HEK293T (cell line): ENCODE data around the gene CARD11.

Experiments
- CTCF ChIA-PET: fragments of 350-600 bp; formaldehyde crosslinking; extraction: SDS; loops from one replicate; lab custom pipeline; 2021; ENCODE audit warnings: antibody characterized with exemption, inconsistent platforms; lab: Yijun Ruan, JAX
- POLR2A ChIA-PET: fragments of 350-600 bp; formaldehyde crosslinking; extraction: SDS; loops from one replicate; lab custom pipeline; 2020; ENCODE audit warnings: antibody characterized with exemption, inconsistent platforms; lab: Yijun Ruan, JAX
- DNase-seq: peaks from one replicate; pipeline ENCODE4 v3.0.0; 2012; ENCODE audit warnings: mixed read lengths; ENCODE audit errors: extremely low spot score
- ARNT ChIP-seq: fragments of 450-650 bp; IDR thresholded peaks from 2 replicates; pipeline ENCODE4 v1.6.1; 2017; ENCODE audit warnings: mild to moderate bottlenecking
- BHLHE40 ChIP-seq: fragments of 450-650 bp; IDR thresholded peaks from 2 replicates; pipeline ENCODE4 v1.6.1; 2016; ENCODE audit warnings: mild to moderate bottlenecking, moderate library complexity, borderline replicate concordance
- CTBP1 ChIP-seq: fragments of 450-650 bp; IDR thresholded peaks from 2 replicates; pipeline ENCODE4 v1.6.1; 2016; ENCODE audit warnings: borderline replicate concordance
- ELF4 ChIP-seq: fragments of 450-650 bp; IDR thresholded peaks from 2 replicates; pipeline ENCODE4 v1.6.1; 2017; ENCODE audit warnings: antibody characterized with exemption
- FOXA1 ChIP-seq: fragments of 450-650 bp; IDR thresholded peaks from 2 replicates; pipeline ENCODE4 v1.6.1; 2016; ENCODE audit warnings: mild to moderate bottlenecking
- FOXK2 ChIP-seq: fragments of 450-650 bp; IDR thresholded peaks from 2 replicates; pipeline ENCODE4 v1.6.1; 2016; ENCODE audit warnings: mild to moderate bottlenecking
- FOXM1 ChIP-seq: fragments of 450-650 bp; IDR thresholded peaks from 2 replicates; pipeline ENCODE4 v1.6.1; 2017; ENCODE audit warnings: mild to moderate bottlenecking, borderline replicate concordance
- HDGF ChIP-seq: fragments of 450-650 bp; IDR thresholded peaks from 2 replicates; pipeline ENCODE4 v1.6.1; 2017; ENCODE audit warnings: antibody characterized with exemption, borderline replicate concordance
- L3MBTL2 ChIP-seq: fragments of 450-650 bp; conservative IDR thresholded peaks from 2 replicates; pipeline ENCODE4 v1.6.1; 2016; ENCODE audit warnings: mild to moderate bottlenecking
- LEF1 ChIP-seq: fragments of 450-650 bp; IDR thresholded peaks from 2 replicates; pipeline ENCODE4 v1.6.1; 2017; ENCODE audit warnings: mild to moderate bottlenecking, borderline replicate concordance
- NFRKB ChIP-seq: fragments of 450-650 bp; IDR thresholded peaks from 2 replicates; pipeline ENCODE4 v1.6.1; 2016; ENCODE audit warnings: mild to moderate bottlenecking, moderate library complexity
- SP1 ChIP-seq: fragments of 450-650 bp; IDR thresholded peaks from 2 replicates; pipeline ENCODE4 v1.6.1; 2017
- SUZ12 ChIP-seq: fragments of 450-650 bp; IDR thresholded peaks from 2 replicates; pipeline ENCODE4 v1.6.1; 2016; ENCODE audit warnings: mild to moderate bottlenecking
- TARDBP ChIP-seq: fragments of 450-650 bp; IDR thresholded peaks from 2 replicates; pipeline ENCODE4 v1.6.1; 2016
- ZNF384 ChIP-seq: fragments of 450-650 bp; IDR thresholded peaks from 2 replicates; pipeline ENCODE4 v1.6.1; 2016
- TF ChIP-seq, protein P1 (sequence below): fragments of 450-650 bp; IDR thresholded peaks from 2 replicates; pipeline ENCODE4 v1.6.1; 2016

Gene CARD11

DNA sequence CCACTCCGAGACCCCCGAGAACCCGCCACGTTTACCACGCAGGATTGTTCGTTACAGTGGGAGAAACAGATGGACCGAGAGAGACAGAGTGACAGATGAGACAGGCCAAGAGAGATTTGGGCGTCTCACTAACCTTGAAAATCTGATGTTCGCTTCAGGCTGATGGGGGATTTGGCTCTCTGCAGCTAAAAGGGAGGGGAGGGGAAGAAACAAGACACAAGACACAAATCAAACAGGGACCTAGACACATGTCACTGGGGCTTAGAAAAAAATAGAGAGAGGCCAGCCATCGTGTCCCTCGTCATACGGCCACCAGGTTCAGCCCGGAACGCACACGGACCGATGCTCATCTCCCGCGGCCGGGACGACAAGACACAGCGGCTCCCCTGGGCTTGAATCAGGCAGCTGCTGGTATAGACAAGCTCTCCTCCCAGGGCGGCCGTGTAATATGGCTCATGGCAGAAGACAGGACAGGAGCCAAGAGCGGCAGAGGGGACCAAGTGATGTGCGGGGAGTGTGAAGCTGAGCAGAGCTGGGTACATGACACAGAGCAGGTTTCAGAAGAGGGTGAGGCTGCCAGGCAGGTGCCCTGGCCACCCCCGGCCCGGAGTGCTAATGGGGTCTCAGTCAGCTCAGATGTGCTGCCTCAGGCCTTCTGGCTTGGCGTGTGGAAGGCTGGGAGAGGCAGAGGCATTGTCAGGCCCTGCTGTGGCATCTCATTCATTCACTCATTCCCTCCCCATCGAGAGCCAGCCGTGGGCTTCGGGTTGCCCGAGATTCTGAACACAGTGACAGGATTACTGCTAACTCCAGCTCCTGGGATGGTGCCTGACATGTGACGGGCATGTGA lies 111.0 kb downstream of the CARD11 start:
- POLR2A ChIA-PET: no interaction called here
- TF ChIP-seq FOXA1 (no peak), NFRKB (no peak), HDGF (no peak), SUZ12 (no peak), TARDBP (no peak), ELF4 (no peak), ZNF384 (no peak), SP1 (no peak), FOXM1 (no peak), ARNT (no peak), L3MBTL2 (no peak), BHLHE40 (no peak), LEF1 (no peak), FOXK2 (no peak), CTBP1 (no peak)
- TF ChIP-seq, protein P1, sequence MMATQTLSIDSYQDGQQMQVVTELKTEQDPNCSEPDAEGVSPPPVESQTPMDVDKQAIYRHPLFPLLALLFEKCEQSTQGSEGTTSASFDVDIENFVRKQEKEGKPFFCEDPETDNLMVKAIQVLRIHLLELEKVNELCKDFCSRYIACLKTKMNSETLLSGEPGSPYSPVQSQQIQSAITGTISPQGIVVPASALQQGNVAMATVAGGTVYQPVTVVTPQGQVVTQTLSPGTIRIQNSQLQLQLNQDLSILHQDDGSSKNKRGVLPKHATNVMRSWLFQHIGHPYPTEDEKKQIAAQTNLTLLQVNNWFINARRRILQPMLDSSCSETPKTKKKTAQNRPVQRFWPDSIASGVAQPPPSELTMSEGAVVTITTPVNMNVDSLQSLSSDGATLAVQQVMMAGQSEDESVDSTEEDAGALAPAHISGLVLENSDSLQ: no peak
- DNase-seq: no peak
- CTCF ChIA-PET: no interaction called here

DNA sequence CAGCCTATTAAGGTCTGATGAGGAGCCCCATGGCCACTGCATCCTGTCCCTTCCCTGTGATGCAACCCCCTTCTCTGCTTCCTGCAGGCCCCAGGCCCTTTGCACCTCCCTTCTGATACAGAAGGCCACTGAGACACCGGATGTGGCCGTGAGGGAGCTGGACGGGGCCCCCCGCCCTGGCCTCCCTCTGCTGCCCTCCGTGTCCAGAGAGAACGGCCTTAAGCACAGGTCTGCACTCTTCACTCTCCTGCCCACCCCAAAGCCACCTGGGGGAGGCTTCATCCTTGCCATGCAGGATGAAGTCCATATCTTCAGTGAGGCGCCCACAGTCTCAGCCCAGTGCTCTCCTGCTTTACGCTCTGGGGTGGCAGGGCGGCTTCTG lies 112.6 kb downstream of the CARD11 start:
- no peak for DNase-seq
- TF ChIP-seq ARNT (no peak), BHLHE40 (no peak), ELF4 (no peak), FOXK2 (no peak), ZNF384 (no peak), TARDBP (no peak), SUZ12 (no peak), FOXM1 (no peak)
- POLR2A ChIA-PET: no interaction called here
- CTCF ChIA-PET: no interaction called here

DNA sequence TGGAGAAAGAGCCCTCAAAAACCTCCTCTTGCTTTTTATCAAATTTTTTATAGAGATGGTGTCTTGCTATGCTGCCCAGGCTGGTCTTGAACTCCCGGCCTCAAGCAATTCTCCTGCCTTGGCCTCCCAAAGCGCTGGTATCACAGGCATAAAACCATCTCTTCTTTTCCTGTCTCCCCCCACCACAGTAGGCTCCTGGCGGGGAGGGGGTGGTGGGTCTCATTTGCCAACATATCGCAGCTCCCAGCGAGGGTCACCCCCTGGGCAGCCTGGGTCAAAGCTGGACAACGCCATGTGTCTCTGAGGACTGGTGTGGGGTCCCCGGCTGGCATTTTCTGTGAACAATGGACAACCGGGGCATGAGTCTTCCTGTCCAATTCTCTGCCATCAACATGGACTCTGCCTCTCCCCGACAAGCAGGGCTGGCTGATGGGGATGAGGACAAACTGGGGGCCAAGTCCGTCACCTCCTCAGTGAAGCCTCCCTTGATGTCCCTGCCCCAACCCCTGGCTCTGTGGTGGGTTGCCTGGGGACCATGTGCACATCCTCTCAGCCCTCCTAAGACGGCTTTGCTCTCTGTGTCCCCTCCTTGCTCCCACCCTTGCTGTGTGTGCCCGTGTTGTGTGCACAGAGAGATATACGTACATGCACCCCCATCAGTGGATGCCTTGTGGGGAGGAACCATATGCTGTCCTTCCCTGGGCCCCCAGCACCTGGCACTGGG lies 113.2 kb downstream of the CARD11 start:
- ChIA-PET CTCF (interaction anchor here (1.1 kb wide), 1 partner anchor 9 kb away, joined by 5 read pairs; no protein-coding TSS in a partner anchor), POLR2A (no interaction called here)
- no peak for TF ChIP-seq BHLHE40
- TF ChIP-seq FOXK2: no peak
- no peak for TF ChIP-seq ZNF384
- TF ChIP-seq LEF1: no peak
- TF ChIP-seq L3MBTL2: no peak
- no peak for TF ChIP-seq ELF4
- TF ChIP-seq, protein P1: no peak
- no peak for TF ChIP-seq NFRKB
- no peak for TF ChIP-seq SP1
- no peak for TF ChIP-seq ARNT
- no peak for TF ChIP-seq FOXA1
- no peak for TF ChIP-seq CTBP1
- TF ChIP-seq FOXM1: no peak
- TF ChIP-seq TARDBP: no peak
- TF ChIP-seq SUZ12: no peak
- no peak for TF ChIP-seq HDGF
- DNase-seq: no peak

DNA sequence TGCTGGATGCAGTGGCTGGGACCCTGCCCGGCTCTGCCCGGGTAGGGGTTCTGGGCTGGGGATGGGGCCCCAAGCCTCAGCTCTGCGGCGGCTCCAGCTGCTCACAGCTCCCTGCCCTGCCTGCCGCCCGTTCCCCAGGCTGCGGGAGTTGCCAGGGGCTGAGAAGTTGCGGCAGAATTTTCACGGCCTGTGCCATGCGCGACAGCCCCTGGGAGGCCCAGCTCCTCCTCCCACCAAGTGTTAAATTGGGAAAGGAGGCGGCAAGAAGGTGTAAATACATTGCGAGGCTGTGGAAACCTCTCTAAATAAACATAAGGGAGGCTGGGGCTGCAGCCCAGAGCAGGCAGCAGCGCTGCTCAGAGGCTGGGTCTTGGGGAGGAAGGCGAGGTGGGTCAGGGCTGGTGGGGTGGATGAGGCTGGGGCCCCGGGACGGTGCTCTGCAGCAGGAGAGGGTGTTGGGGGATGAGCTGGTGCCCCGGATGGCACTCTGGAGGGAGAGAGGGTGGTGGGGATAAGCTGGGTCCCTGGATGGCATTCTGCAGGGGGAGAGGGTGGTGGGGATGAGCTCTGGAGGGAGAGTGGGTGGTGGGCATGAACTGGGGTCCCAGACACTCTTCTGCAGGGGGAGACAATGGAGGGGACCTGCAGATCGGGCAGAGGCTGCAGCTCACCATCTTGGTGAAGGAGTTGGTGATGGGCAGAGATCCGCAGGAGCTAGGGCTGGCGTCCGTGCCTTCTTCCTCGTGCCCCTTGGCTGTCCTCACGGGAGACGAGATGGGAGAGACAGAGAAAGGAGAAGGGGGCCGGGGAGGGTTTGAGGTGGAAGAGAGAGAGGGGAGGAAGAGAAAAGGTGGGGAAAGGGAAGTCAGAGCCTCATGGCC lies 114.1 kb downstream of the CARD11 start:
- CTCF ChIA-PET: interaction anchor here (1.1 kb wide), 1 partner anchor 8 kb away, joined by 5 read pairs; no protein-coding TSS in a partner anchor
- no peak for DNase-seq
- POLR2A ChIA-PET: no interaction called here
- TF ChIP-seq, protein P1: no peak
- TF ChIP-seq ARNT: no peak
- TF ChIP-seq L3MBTL2: no peak
- no peak for TF ChIP-seq BHLHE40
- no peak for TF ChIP-seq NFRKB
- TF ChIP-seq CTBP1: no peak
- TF ChIP-seq FOXK2: no peak
- no peak for TF ChIP-seq FOXM1
- no peak for TF ChIP-seq HDGF
- no peak for TF ChIP-seq ZNF384
- TF ChIP-seq SUZ12: no peak
- no peak for TF ChIP-seq ELF4
- no peak for TF ChIP-seq FOXA1
- no peak for TF ChIP-seq LEF1
- TF ChIP-seq SP1: no peak
- no peak for TF ChIP-seq TARDBP
